ENCODE data around the gene SLC2A13. TPM values are rescaled to one million over a fixed set of nuclear protein-coding genes. Genes with fewer than 3 reads are reported as not detected.
A peak's percentile ranks its signal among the peaks of the same experiment; 100 is the strongest.

SLC2A13 gene
- total RNA-seq, 1 experiment from 2014 or later = 1.7 TPM

- no peak for TF ChIP-seq CTCF (IDR thresholded peaks at IDR 0.05; ENCODE audit: unreplicated experiment)
- BruUV-seq (replicated peaks) = no TSS peak
- POLR2A ChIA-PET = no interaction called here
- Mint-ChIP-seq H3K27me3 (ENCODE audit: insufficient read depth, unreplicated experiment) (no peaks in the 10 kb centered on the region), H3K9me3 (ENCODE audit: unreplicated experiment) (no peaks in the 10 kb centered on the region), H3K36me3 (ENCODE audit: insufficient read depth, unreplicated experiment) (no peaks in the 10 kb centered on the region), H3K4me1 (ENCODE audit: insufficient read depth, unreplicated experiment) (no peaks in the 10 kb centered on the region), H3K4me3 (ENCODE audit: unreplicated experiment) (no peak overlapping the region), H3K27ac (ENCODE audit: low read depth, unreplicated experiment) (no peak overlapping the region)
- CTCF ChIA-PET = no interaction called here
- intact Hi-C loops (cut with micrococcal nuclease) = loop anchor here (1.0 kb wide), 1 partner anchor 193 kb away; no protein-coding TSS in a partner anchor
- no peak for DNase-seq (ENCODE audit: unreplicated experiment)
Measured at GRCh38 chr12:39958377-39958776, 147.5 kb downstream of the SLC2A13 start.

GRCh38 chr12:39956725-39957124, 149.2 kb downstream of the SLC2A13 start:
- BruUV-seq (replicated peaks) = no TSS peak
- DNase-seq (ENCODE audit: unreplicated experiment) = no peak
- POLR2A ChIA-PET = no interaction called here
- Mint-ChIP-seq H3K36me3 (ENCODE audit: insufficient read depth, unreplicated experiment) (no peaks in the 10 kb centered on the region), H3K27ac (ENCODE audit: low read depth, unreplicated experiment) (no peak overlapping the region), H3K27me3 (ENCODE audit: insufficient read depth, unreplicated experiment) (no peaks in the 10 kb centered on the region), H3K4me1 (ENCODE audit: insufficient read depth, unreplicated experiment) (no peaks in the 10 kb centered on the region), H3K9me3 (ENCODE audit: unreplicated experiment) (no peaks in the 10 kb centered on the region), H3K4me3 (ENCODE audit: unreplicated experiment) (no peak overlapping the region)
- CTCF ChIA-PET = interaction anchor here (0.6 to 1.2 kb wide), 3 partner anchors 33 to 854 kb away, joined by 4 to 5 read pairs (median 4); no protein-coding TSS in a partner anchor
- TF ChIP-seq CTCF (IDR thresholded peaks at IDR 0.05; ENCODE audit: unreplicated experiment) = no peak
- intact Hi-C loops (cut with micrococcal nuclease) = no loop called here

GRCh38 chr12:39946361-39947280, 159.3 kb downstream of the SLC2A13 start:
- BruUV-seq (replicated peaks) = no TSS peak
- H3K27ac Mint-ChIP-seq (ENCODE audit: low read depth, unreplicated experiment) = no peak overlapping the region
- POLR2A ChIA-PET = interaction anchor here (0.7 kb wide), 1 partner anchor 157 kb away, joined by 3 read pairs; no protein-coding TSS in a partner anchor

More at GRCh38 chr12:39946361-39947280, 159.3 kb downstream of the SLC2A13 start:
- no peak overlapping the region for H3K4me3 Mint-ChIP-seq (ENCODE audit: unreplicated experiment)
- intact Hi-C loops (cut with micrococcal nuclease) = no loop called here
- CTCF ChIA-PET = interaction anchor here (0.7 kb wide), 1 partner anchor 182 kb away, joined by 3 read pairs; no protein-coding TSS in a partner anchor
- no peaks in the 10 kb centered on the region for H3K4me1 Mint-ChIP-seq (ENCODE audit: insufficient read depth, unreplicated experiment)
- no peak for TF ChIP-seq CTCF (IDR thresholded peaks at IDR 0.05; ENCODE audit: unreplicated experiment)
- no peaks in the 10 kb centered on the region for H3K9me3 Mint-ChIP-seq (ENCODE audit: unreplicated experiment)
- DNase-seq (ENCODE audit: unreplicated experiment) = peak; percentile 45
- no peaks in the 10 kb centered on the region for H3K27me3 Mint-ChIP-seq (ENCODE audit: insufficient read depth, unreplicated experiment)
- no peaks in the 10 kb centered on the region for H3K36me3 Mint-ChIP-seq (ENCODE audit: insufficient read depth, unreplicated experiment)

Data from MCF 10A (cell line).